K562 (cell line): ENCODE results near the gene MPRIP. TPM values are rescaled to one million over a fixed set of nuclear protein-coding genes. Genes with fewer than 3 reads are reported as not detected.

Source experiments
- CREBBP ChIP-seq: IDR thresholded peaks from one replicate; pipeline ENCODE4 v1.6.1; 2012; ENCODE audit warnings: low read depth, mild to moderate bottlenecking, control low read depth, inconsistent platforms, low read length
- DACH1 ChIP-seq: fragments of 450-650 bp; IDR thresholded peaks from 2 replicates; pipeline ENCODE4 v1.6.1; 2018; ENCODE audit not compliant: partially characterized antibody
- HNRNPUL1 ChIP-seq: fragments of 200-400 bp; formaldehyde crosslinking; IDR thresholded peaks from 2 replicates; pipeline ENCODE4 v1.6.1; 2017; ENCODE audit warnings: low read length
- KDM4B ChIP-seq, 2 experiments: fragments of 450-650 bp in 1 of 2; sonication (generic) in 1 of 2; IDR thresholded peaks; 2 replicates each; pipeline ENCODE4 v1.6.1; 2016 to 2017; ENCODE audit warnings: borderline replicate concordance in 2 of 2, antibody characterized with exemption in 1 of 2, low read depth in 1 of 2, mild to moderate bottlenecking in 1 of 2
- MCM3 ChIP-seq: fragments of 450-650 bp; IDR thresholded peaks from 2 replicates; pipeline ENCODE4 v1.6.1; 2016
- MTF1 ChIP-seq: fragments of 250-450 bp; sonication (Bioruptor Pico); IDR thresholded peaks from 2 replicates; pipeline ENCODE4 v1.9.0; 2021; ENCODE audit warnings: moderate library complexity, mild to moderate bottlenecking, inconsistent platforms, borderline replicate concordance
- NRF1 ChIP-seq, 2 experiments: fragments of 450-650 bp; IDR thresholded peaks in 1 of 2; conservative IDR thresholded peaks in 1 of 2; 2 replicates each; pipeline ENCODE4 v1.6.1; 2014; ENCODE audit warnings: mild to moderate bottlenecking in 2 of 2
- RFX5 ChIP-seq: IDR thresholded peaks from 2 replicates; pipeline ENCODE4 v1.6.1; 2011; ENCODE audit warnings: low read depth, mild to moderate bottlenecking, improper control_type of control experiment, low read length
- SMARCA5 ChIP-seq: fragments of 450-650 bp; IDR thresholded peaks from 2 replicates; pipeline ENCODE4 v1.6.1; 2016
- SMARCB1 ChIP-seq: IDR thresholded peaks from 2 replicates; pipeline ENCODE4 v1.6.1; 2011; ENCODE audit warnings: improper control_type of control experiment, low read depth; ENCODE audit not compliant: insufficient read length
- TBP ChIP-seq: optimal IDR thresholded peaks from 2 replicates; pipeline ENCODE3; 2011; ENCODE audit warnings: low read depth, low read length, improper control_type of control experiment
- THRAP3 ChIP-seq: fragments of 450-650 bp; IDR thresholded peaks from 2 replicates; pipeline ENCODE4 v1.6.1; 2016; ENCODE audit warnings: mild to moderate bottlenecking, inconsistent platforms, borderline replicate concordance
- XRCC3 ChIP-seq: fragments of 450-650 bp; IDR thresholded peaks from 2 replicates; pipeline ENCODE4 v1.6.1; 2017; ENCODE audit warnings: mild to moderate bottlenecking, moderate library complexity
- ZBTB9 ChIP-seq: fragments of 450-650 bp; formaldehyde crosslinking; IDR thresholded peaks from 2 replicates; pipeline ENCODE4 v1.4.0; 2020; ENCODE audit warnings: mild to moderate bottlenecking, moderate library complexity
- ZKSCAN8 ChIP-seq: fragments of 200-800 bp; sonication (Bioruptor generic); IDR thresholded peaks from 2 replicates; pipeline ENCODE4 v1.6.1; 2016; ENCODE audit warnings: missing genetic modification characterization, missing compliant biosample characterization
- ZNF124 ChIP-seq: sonication (generic); formaldehyde crosslinking; IDR thresholded peaks from 2 replicates; pipeline ENCODE4 v1.8.1; 2022; ENCODE audit warnings: missing genetic modification reagents
- ZNF232 ChIP-seq: sonication (generic); formaldehyde crosslinking; IDR thresholded peaks from 2 replicates; pipeline ENCODE4 v1.8.0; 2022; ENCODE audit warnings: mild to moderate bottlenecking, missing genetic modification reagents
- ZNF780A ChIP-seq: fragments of 250-450 bp; sonication (Bioruptor Pico); IDR thresholded peaks from 2 replicates; pipeline ENCODE4 v1.5.0; 2021; ENCODE audit warnings: mild to moderate bottlenecking
- polyA plus RNA-seq, 8 experiments: library from polyadenylated mRNA; depleted of rRNA in 4 of 8; stranded (reverse) in 5 of 8; unstranded in 3 of 8; fragments of >200 nt; fragmentation: Nextera tagmentation in 2 of 8; fragmentation: Illumina TruSeq in 1 of 8; extraction: Ambion mirVana in 2 of 8; extraction: Trizol in 1 of 8; gene quantifications; 2 replicates each; pipeline versions ENCODE4 v1.2.1 to v1.2.3, GENCODE V29; 2011 to 2014; ENCODE audit warnings: inconsistent platforms in 1 of 8, missing spikeins in 1 of 8
- total RNA-seq, 7 experiments: library from RNA; depleted of rRNA in 6 of 7; stranded (reverse); fragments of >200 nt in 6 of 7; fragmentation: Illumina TruSeq in 2 of 7; extraction: Trizol in 2 of 7; gene quantifications; 2 replicates each; pipeline versions ENCODE4 v1.2.1 to v1.2.3, GENCODE V29; 2011 to 2021; ENCODE audit warnings: low replicate concordance in 1 of 7
- TF ChIP-seq, protein P1 (sequence below), 2 experiments: fragments of 250-450 bp in 1 of 2; fragments of 450-650 bp in 1 of 2; sonication (Bioruptor Pico) in 1 of 2; IDR thresholded peaks; 2 replicates each; pipeline versions ENCODE4 v1.6.1 to v1.8.0; 2016 to 2021; ENCODE audit warnings: mild to moderate bottlenecking in 2 of 2, moderate library complexity in 2 of 2, missing compliant biosample characterization in 1 of 2, missing genetic modification characterization in 1 of 2
- TF ChIP-seq, protein P2 (sequence below): IDR thresholded peaks from 2 replicates; pipeline ENCODE4 v1.6.1; 2011; ENCODE audit warnings: borderline replicate concordance, low read depth, mild to moderate bottlenecking, moderate library complexity, low read length; ENCODE audit not compliant: insufficient read depth, poor library complexity, severe bottlenecking
- TF ChIP-seq, protein P3 (sequence below): sonication (generic); formaldehyde crosslinking; IDR thresholded peaks from 2 replicates; pipeline ENCODE4 v1.8.0; 2023; ENCODE audit warnings: mild to moderate bottlenecking, missing genetic modification reagents

MPRIP gene
- total and polyA plus RNA-seq, 9 of the 15 experiments (the other 6 are each of a cell fraction or from before 2014, with no cell fraction given) = 10.0 to 72.6 (median 30.1) TPM

DNA sequence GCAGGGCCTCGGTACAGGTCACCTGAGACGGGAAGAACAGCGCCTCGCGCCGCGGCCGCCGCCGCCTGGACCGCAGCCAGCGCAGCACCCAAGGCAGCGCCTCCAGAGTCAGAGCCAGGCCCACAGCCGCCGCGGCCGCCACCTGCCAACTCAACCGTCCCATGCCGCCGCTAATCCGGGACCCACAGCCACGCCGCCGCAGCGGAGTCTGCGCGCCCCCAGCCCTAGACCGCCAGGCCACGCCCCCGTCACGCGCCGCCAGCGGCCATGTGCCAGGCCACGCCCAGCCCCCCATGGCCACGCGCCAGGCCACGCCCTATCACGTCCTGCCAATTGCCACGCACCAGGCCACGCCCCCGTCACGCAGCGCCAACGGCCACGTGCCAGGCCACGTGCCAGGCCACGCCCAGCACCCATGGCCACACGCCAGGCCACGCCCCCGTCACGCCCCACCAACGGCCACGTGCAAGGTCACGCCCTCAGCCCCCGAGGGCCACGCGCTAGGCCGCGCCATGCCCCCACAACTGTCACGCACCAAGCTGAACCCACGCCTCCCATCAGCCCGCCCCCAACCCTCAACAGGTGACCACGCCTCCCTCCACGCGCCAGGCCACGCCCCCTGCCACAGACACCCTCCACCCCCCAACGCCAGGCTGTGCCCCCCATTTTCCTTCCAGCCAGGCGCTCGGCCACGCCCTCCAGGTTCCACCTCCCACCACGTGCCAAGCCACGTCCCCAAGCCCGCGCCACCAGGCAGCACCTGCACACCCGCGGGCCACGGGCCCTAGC, 164.1 kb downstream of the MPRIP start, which contains the start of gene PLD6 (continued):
- TF ChIP-seq ZKSCAN8 (CRISPR knock-in tag) (no peak), ZNF232 (CRISPR knock-in tag) (no peak), MTF1 (CRISPR knock-in tag) (no peak), NRF1 (conservative IDR thresholded peaks at IDR 0.05 in 1 of 2, IDR thresholded peaks at IDR 0.05 in 1 of 2) (peak; percentile 79 to 85; a peak in 2 of 4 replicates), CREBBP (no peak), ZNF124 (CRISPR knock-in tag) (peak; percentile 25; the same call in 1 of the 2 replicates), HNRNPUL1 (no peak), ZBTB9 (CRISPR knock-in tag) (peak; percentile 89), THRAP3 (no peak), SMARCA5 (no peak), XRCC3 (no peak), SMARCB1 (no peak), ZNF780A (CRISPR knock-in tag) (no peak), RFX5 (no peak), MCM3 (no peak), TBP (peak; percentile 54), DACH1 (no peak), KDM4B (IDR thresholded peaks at IDR 0.05; ENCODE audit: borderline replicate concordance in 2 of 2, low read depth in 1 of 2) (no peak)
- TF ChIP-seq, protein P1, sequence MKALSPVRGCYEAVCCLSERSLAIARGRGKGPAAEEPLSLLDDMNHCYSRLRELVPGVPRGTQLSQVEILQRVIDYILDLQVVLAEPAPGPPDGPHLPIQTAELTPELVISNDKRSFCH (CRISPR knock-in tag; IDR thresholded peaks at IDR 0.05) = no peak
- TF ChIP-seq, protein P1 (tag; IDR thresholded peaks at IDR 0.05) = no peak
- TF ChIP-seq, protein P2, sequence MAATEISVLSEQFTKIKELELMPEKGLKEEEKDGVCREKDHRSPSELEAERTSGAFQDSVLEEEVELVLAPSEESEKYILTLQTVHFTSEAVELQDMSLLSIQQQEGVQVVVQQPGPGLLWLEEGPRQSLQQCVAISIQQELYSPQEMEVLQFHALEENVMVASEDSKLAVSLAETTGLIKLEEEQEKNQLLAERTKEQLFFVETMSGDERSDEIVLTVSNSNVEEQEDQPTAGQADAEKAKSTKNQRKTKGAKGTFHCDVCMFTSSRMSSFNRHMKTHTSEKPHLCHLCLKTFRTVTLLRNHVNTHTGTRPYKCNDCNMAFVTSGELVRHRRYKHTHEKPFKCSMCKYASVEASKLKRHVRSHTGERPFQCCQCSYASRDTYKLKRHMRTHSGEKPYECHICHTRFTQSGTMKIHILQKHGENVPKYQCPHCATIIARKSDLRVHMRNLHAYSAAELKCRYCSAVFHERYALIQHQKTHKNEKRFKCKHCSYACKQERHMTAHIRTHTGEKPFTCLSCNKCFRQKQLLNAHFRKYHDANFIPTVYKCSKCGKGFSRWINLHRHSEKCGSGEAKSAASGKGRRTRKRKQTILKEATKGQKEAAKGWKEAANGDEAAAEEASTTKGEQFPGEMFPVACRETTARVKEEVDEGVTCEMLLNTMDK = no peak
- TF ChIP-seq, protein P3, sequence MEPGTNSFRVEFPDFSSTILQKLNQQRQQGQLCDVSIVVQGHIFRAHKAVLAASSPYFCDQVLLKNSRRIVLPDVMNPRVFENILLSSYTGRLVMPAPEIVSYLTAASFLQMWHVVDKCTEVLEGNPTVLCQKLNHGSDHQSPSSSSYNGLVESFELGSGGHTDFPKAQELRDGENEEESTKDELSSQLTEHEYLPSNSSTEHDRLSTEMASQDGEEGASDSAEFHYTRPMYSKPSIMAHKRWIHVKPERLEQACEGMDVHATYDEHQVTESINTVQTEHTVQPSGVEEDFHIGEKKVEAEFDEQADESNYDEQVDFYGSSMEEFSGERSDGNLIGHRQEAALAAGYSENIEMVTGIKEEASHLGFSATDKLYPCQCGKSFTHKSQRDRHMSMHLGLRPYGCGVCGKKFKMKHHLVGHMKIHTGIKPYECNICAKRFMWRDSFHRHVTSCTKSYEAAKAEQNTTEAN (CRISPR knock-in tag) = no peak
